Body of pancreas (tissue), 4 donors: ENCODE data around the gene PRSS23. TPM values are rescaled to one million over a fixed set of nuclear protein-coding genes. Genes with fewer than 3 reads are reported as not detected.
A peak's percentile ranks its signal among the peaks of the same experiment; 100 is the strongest.

ENCODE experiments used
- ATAC-seq: fragments of 150-250 bp; one replicate; pipeline ENCODE4 v1.9.1; 2016
- DNase-seq, 4 donors: peaks; one replicate each; pipeline ENCODE4 v3.0.0-alpha.2; 2019
- H3K27ac ChIP-seq, 4 donors: fragments of 200-600 bp; sonication (generic); 1 replicate in 3 of 4; 2 replicates in 1 of 4; pipeline versions ENCODE4 v1.5.1 to v1.6.1; 2016 to 2019; ENCODE audit warnings: mild to moderate bottlenecking in 1 of 4, mixed read lengths in 1 of 4, moderate library complexity in 1 of 4
- H3K27me3 ChIP-seq, 2 donors: fragments of 200-600 bp; sonication (generic); one replicate each; pipeline ENCODE4 v1.6.0; 2016; ENCODE audit warnings: mild to moderate bottlenecking in 1 of 2
- H3K36me3 ChIP-seq, 2 donors: fragments of 200-600 bp; sonication (generic); replicated peaks in 1 of 2; 2 replicates each; pipeline ENCODE4 v1.5.1; 2016; ENCODE audit warnings: low read depth in 2 of 2; ENCODE audit not compliant: insufficient read depth in 1 of 2
- H3K4me1 ChIP-seq: fragments of 200-600 bp; sonication (generic); one replicate; pipeline ENCODE4 v1.6.0; 2016
- H3K4me3 ChIP-seq, 2 donors: fragments of 200-600 bp; sonication (generic); 1 replicate in 1 of 2; 2 replicates in 1 of 2; pipeline ENCODE4 v1.5.1; 2016 to 2019
- H3K9me3 ChIP-seq, 3 donors: fragments of 200-600 bp; sonication (generic); 1 replicate in 2 of 3; 2 replicates in 1 of 3; pipeline ENCODE4 v1.5.1; 2016
- POLR2A ChIP-seq, 3 donors: fragments of 450-650 bp; IDR thresholded peaks; one replicate each; pipeline ENCODE4 v1.6.1; 2016; ENCODE audit warnings: antibody characterized with exemption in 3 of 3, mild to moderate bottlenecking in 2 of 3
- WGBS, 2 donors: methylation state at CpG; one replicate each; pipeline ENCODE4 v1.1.5; 2017; 5-methylcytosine and 5-hydroxymethylcytosine counted together
- intact Hi-C: fragments of 100-400 bp; cut with DNase I; formaldehyde crosslinking; loops from one replicate; pipeline ENCODE4 v1.15.1; 2023
- total RNA-seq, 2 donors: library from RNA; depleted of rRNA; stranded (reverse); fragments of >200 nt; gene quantifications; one replicate each; pipeline ENCODE4 v1.1.0, GENCODE V29; 2016
- TF ChIP-seq, protein P1 (sequence below), 7 experiments: fragments of 450-650 bp in 4 of 7; fragments of 200-600 bp in 3 of 7; sonication (generic) in 3 of 7; IDR thresholded peaks; one replicate each; pipeline ENCODE4 v1.5.1; 2016 to 2019; ENCODE audit warnings: antibody characterized with exemption in 7 of 7

The PRSS23 gene, protein sequence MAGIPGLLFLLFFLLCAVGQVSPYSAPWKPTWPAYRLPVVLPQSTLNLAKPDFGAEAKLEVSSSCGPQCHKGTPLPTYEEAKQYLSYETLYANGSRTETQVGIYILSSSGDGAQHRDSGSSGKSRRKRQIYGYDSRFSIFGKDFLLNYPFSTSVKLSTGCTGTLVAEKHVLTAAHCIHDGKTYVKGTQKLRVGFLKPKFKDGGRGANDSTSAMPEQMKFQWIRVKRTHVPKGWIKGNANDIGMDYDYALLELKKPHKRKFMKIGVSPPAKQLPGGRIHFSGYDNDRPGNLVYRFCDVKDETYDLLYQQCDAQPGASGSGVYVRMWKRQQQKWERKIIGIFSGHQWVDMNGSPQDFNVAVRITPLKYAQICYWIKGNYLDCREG
- 10 to 100 TPM in 1 of 2 donors, 1 to 10 TPM in 1; 4.0 to 20.0 TPM for total RNA-seq

DNA sequence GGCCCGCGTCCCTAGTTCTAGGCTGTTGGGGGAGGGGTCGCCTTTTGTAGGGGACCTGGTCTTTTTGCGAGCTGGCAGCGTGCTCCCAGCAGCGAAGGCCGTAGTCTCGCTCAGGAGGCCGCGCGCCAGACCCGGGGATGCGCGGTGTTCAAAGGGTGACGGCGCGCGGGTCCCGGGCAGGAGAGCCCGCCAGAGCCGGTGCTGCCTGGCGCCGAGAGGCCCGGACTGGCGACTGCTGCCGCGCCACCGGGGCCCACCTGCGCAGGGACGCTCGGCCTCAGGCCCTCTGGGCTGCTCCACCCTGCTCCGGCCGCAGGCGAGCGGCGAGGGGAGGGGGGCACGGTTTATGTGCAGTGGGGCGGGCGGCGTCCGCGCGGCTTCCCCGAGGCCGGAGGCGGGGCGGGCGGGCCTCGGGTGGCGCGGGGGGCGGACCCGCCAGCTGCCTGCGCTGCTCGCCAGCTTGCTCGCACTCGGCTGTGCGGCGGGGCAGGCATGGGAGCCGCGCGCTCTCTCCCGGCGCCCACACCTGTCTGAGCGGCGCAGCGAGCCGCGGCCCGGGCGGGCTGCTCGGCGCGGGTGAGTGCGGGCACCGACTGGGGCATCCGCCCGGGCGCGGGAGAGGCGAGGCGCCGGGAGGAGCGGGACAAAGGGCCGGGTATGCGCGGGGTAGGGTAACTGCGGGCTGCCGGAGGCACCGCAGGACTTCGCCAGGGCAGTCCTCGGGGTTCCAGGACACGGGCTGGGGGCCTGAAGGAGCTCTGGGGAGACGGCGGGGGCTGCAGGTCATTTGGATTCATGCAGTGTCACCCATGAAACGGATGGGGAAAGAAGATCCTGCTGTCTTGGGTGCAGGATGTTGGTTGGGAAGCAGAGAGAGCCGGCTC, at the start of gene PRSS23:
Gene PRSS23, plus strand, starts transcription at position 467 of the 884 bp plus-strand sequence. CDS start 7,102 bp downstream, outside the sequence.
- peak; percentile 69 to 83 (median 72) for DNase-seq
- Histone ChIP-seq H3K36me3 (no peaks in the 10 kb centered on the region), H3K4me3 (peak within 1 kb of the TSS; percentile 42 to 50), H3K27me3 (no peaks in the 10 kb centered on the region), H3K4me1 (peaks cover 29% of the 10 kb centered on the region), H3K9me3 (no peaks in the 10 kb centered on the region), H3K27ac (peak within 1 kb of the TSS; percentile 53 to 79 (median 72))
- intact Hi-C loops, result no loop called here
- 0 to 1% methylated on average over 4 to 92 of the region's 97 CpGs for WGBS, 2 donors
- peak in 2 of 3 donors; percentile 57 to 61 for TF ChIP-seq POLR2A (IDR thresholded peaks at IDR 0.05)
- TF ChIP-seq, protein P1, sequence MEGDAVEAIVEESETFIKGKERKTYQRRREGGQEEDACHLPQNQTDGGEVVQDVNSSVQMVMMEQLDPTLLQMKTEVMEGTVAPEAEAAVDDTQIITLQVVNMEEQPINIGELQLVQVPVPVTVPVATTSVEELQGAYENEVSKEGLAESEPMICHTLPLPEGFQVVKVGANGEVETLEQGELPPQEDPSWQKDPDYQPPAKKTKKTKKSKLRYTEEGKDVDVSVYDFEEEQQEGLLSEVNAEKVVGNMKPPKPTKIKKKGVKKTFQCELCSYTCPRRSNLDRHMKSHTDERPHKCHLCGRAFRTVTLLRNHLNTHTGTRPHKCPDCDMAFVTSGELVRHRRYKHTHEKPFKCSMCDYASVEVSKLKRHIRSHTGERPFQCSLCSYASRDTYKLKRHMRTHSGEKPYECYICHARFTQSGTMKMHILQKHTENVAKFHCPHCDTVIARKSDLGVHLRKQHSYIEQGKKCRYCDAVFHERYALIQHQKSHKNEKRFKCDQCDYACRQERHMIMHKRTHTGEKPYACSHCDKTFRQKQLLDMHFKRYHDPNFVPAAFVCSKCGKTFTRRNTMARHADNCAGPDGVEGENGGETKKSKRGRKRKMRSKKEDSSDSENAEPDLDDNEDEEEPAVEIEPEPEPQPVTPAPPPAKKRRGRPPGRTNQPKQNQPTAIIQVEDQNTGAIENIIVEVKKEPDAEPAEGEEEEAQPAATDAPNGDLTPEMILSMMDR (IDR thresholded peaks at IDR 0.05), result no peak
- ATAC-seq, result peak; percentile 92

DNA sequence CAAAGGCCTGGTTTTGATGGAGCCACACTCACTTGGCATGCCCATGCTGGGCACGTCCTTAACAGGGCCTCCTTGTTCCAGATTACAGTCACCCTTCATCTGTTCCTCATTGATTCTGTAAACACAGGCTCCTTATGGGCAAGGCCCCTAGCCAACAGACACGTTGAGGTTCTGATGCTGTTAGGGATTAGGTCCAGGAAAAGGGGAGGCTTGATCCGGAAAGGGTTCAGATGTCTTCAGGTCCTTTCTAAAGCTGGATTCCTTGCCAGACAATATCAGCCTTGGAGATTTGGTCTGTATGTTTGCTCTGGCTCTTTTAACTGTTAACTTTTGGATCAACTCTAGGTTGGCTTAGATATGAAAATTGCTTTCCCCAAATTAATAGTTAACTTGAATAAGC, 46.9 kb upstream of the PRSS23 start:
- Histone ChIP-seq H3K36me3 (no peaks in the 10 kb centered on the region), H3K27me3 (no peaks in the 10 kb centered on the region), H3K4me3 (no peak overlapping the region), H3K9me3 (no peaks in the 10 kb centered on the region), H3K27ac (no peak overlapping the region), H3K4me1 (peaks cover 9% of the 10 kb centered on the region)
- DNase-seq (no peak), ATAC-seq (no peak)
- intact Hi-C loops, result no loop called here
- WGBS, 2 donors, result 3 to 17% methylated on average over 3 of the region's 3 CpGs
- TF ChIP-seq POLR2A (IDR thresholded peaks at IDR 0.05), result no peak
- TF ChIP-seq, protein P1 (IDR thresholded peaks at IDR 0.05), result no peak

DNA sequence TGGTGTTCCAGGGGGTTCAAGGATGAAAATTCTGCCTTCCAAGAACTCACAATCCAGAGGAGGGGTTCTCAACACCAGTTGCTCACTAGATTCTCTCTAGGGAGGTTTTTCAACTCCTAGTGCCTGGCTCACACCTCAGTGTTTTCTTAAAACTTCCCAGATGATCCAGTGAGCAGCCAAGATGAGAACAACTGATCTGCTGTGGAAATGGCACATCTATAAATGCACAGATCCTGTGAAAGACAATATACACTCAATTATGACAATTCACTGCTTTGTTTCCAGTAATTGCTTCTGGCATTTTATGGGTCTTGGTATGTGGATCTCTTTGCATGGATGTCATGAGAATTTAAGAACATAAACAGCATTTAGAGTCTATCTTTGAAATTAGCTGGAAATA, 45.2 kb upstream of the PRSS23 start:
- H3K4me1 ChIP-seq, result peaks cover 9% of the 10 kb centered on the region
- TF ChIP-seq POLR2A (IDR thresholded peaks at IDR 0.05), result no peak
- TF ChIP-seq, protein P1 (IDR thresholded peaks at IDR 0.05), result no peak
- no peak overlapping the region for H3K27ac ChIP-seq
- H3K9me3 ChIP-seq, result no peaks in the 10 kb centered on the region
- H3K36me3 ChIP-seq, result no peaks in the 10 kb centered on the region
- intact Hi-C loops, result no loop called here
- no peak for DNase-seq
- no peak for ATAC-seq
- H3K27me3 ChIP-seq, result no peaks in the 10 kb centered on the region
- H3K4me3 ChIP-seq, result no peak overlapping the region

DNA sequence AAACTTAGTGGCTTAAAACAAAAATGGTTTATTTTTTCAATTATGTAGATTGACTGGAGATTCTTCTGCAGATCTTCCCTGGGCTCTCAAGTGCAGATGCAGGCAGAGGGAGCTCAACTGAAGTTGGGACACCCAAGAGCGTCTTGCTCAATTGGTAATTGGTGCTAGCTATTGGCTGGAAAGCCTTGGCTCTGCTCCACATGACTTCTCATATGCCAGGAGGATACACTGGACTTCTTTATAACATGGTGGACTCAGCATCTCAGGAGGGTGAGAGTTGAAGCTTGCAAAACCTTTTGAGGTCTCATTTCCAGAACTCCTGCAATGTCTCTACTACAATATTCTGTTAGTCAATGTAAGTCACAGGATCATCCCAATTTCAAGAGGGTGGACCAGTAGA, 42.2 kb upstream of the PRSS23 start:
- intact Hi-C loops, result no loop called here
- Histone ChIP-seq H3K4me1 (peaks cover 9% of the 10 kb centered on the region), H3K9me3 (no peaks in the 10 kb centered on the region), H3K4me3 (no peak overlapping the region), H3K27me3 (no peaks in the 10 kb centered on the region), H3K36me3 (no peaks in the 10 kb centered on the region), H3K27ac (no peak overlapping the region)
- TF ChIP-seq, protein P1 (IDR thresholded peaks at IDR 0.05), result no peak
- no peak for TF ChIP-seq POLR2A (IDR thresholded peaks at IDR 0.05)
- DNase-seq (no peak), ATAC-seq (no peak)
- 89 to 94% methylated on average over 1 of the region's 1 CpG for WGBS, 2 donors
